Measurements from ENCODE around the gene APPL2. TPM values are rescaled to one million over a fixed set of nuclear protein-coding genes. Genes with fewer than 3 reads are reported as not detected.

The APPL2 gene
- total RNA-seq, 1 donor from 2014 or later = 47.5 TPM

DNA sequence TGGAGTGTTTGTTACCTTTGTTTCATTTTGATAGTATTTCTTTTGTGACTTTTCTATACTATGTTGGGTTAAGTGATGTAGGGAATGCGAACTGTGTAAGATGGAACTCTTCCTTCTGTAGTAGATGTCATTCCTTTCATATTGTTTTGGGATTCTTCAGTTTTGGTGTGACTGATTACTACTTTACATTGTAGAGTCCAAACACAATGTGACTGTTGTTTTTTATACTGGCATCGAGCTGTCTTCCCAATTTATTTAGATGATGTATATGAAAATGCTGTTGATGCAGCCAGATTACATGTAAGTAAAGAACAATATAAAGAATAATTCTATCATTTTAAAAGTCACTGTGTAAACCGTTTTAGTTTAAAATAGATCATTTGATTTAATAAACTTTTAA lies 93.7 kb downstream of the APPL2 start:
- peaks cover 34% of the 10 kb centered on the region for H3K36me3 Mint-ChIP-seq (ENCODE audit: low read depth)

DNA sequence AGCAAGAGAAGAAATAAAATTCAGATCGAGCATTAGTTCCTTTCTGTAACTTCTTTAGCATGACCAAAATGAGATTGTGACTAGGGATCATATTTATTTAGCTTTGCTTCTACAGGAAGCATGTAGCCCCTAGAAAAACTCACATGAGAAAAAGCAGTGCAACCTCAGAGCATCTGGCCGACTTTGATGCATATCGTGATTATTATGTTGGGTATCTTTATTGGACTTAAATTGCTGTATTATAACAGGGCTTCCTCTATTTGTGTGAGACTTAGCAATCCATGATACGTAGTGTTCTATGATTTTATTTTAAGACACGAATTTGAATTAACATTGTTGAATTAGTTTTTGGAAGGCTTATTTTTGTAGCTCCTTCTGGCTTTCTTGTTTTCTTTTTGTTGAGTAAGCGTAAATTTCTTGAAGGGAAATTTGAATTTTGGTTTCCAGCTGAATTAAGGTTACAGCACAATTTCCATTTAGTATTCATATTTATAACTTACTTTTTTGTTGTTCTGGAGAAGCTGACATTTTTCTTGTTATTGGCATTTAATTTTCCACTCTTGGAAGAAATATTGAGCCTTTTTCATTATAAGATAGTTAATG lies 94.6 kb downstream of the APPL2 start:
- TF ChIP-seq, protein P1, sequence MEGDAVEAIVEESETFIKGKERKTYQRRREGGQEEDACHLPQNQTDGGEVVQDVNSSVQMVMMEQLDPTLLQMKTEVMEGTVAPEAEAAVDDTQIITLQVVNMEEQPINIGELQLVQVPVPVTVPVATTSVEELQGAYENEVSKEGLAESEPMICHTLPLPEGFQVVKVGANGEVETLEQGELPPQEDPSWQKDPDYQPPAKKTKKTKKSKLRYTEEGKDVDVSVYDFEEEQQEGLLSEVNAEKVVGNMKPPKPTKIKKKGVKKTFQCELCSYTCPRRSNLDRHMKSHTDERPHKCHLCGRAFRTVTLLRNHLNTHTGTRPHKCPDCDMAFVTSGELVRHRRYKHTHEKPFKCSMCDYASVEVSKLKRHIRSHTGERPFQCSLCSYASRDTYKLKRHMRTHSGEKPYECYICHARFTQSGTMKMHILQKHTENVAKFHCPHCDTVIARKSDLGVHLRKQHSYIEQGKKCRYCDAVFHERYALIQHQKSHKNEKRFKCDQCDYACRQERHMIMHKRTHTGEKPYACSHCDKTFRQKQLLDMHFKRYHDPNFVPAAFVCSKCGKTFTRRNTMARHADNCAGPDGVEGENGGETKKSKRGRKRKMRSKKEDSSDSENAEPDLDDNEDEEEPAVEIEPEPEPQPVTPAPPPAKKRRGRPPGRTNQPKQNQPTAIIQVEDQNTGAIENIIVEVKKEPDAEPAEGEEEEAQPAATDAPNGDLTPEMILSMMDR (IDR thresholded peaks at IDR 0.05) = no peak
- H3K4me1 Mint-ChIP-seq (ENCODE audit: low read depth) = peaks cover 31% of the 10 kb centered on the region
- no peaks in the 10 kb centered on the region for H3K27me3 Mint-ChIP-seq (ENCODE audit: low read depth)
- peaks cover 30% of the 10 kb centered on the region for H3K36me3 Mint-ChIP-seq (ENCODE audit: low read depth)
- H3K27ac Mint-ChIP-seq (ENCODE audit: unreplicated experiment) = no peak overlapping the region
- DNase-seq (ENCODE audit: low spot score) = no peak
- no peaks in the 10 kb centered on the region for H3K9me3 Mint-ChIP-seq (ENCODE audit: low read depth)
- H3K4me3 Mint-ChIP-seq (ENCODE audit: unreplicated experiment) = no peak overlapping the region

More for the DNA sequence above, 93.7 kb downstream of the APPL2 start:
- H3K9me3 Mint-ChIP-seq (ENCODE audit: low read depth) = no peaks in the 10 kb centered on the region
- H3K27ac Mint-ChIP-seq (ENCODE audit: unreplicated experiment) = no peak overlapping the region
- peaks cover 23% of the 10 kb centered on the region for H3K4me1 Mint-ChIP-seq (ENCODE audit: low read depth)
- H3K4me3 Mint-ChIP-seq (ENCODE audit: unreplicated experiment) = no peak overlapping the region
- no peaks in the 10 kb centered on the region for H3K27me3 Mint-ChIP-seq (ENCODE audit: low read depth)
- no peak for DNase-seq (ENCODE audit: low spot score)
- TF ChIP-seq, protein P1 (IDR thresholded peaks at IDR 0.05) = no peak

DNA sequence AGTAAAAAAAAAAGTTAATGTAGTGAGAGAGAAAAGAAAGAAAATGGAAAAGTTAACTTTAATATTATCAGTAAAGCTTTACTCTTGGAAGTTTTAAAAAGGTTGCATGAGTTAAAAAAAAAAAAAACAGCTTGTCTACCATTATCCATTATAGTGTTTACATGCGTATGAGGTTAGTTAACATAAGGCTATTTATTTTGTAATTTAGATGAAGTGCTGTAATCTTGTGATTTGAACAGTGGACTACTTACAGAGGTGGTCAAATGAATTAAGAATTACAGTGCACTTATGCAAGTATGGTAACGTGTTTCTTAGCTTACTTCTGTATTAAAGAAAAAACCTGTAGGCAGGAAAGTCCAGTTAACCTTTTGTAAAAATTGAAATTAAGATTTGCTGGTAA lies 97.7 kb downstream of the APPL2 start:
- TF ChIP-seq, protein P1 (IDR thresholded peaks at IDR 0.05) = no peak
- no peaks in the 10 kb centered on the region for H3K27me3 Mint-ChIP-seq (ENCODE audit: low read depth)
- H3K27ac Mint-ChIP-seq (ENCODE audit: unreplicated experiment) = no peak overlapping the region
- H3K4me1 Mint-ChIP-seq (ENCODE audit: low read depth) = peaks cover 34% of the 10 kb centered on the region
- peaks cover 4% of the 10 kb centered on the region for H3K9me3 Mint-ChIP-seq (ENCODE audit: low read depth)
- no peak overlapping the region for H3K4me3 Mint-ChIP-seq (ENCODE audit: unreplicated experiment)
- peaks cover 36% of the 10 kb centered on the region for H3K36me3 Mint-ChIP-seq (ENCODE audit: low read depth)
- DNase-seq (ENCODE audit: low spot score) = no peak

Other genes with a start within 250 kb of the APPL2 start
- 11.1 to 11.8 TPM (median 11.5 TPM) in 3 replicates for gene NOPCHAP1, start 249.9 kb downstream of the APPL2 start, total RNA-seq
- 87.2 to 158 TPM (median 153 TPM) in 3 replicates for gene ALDH1L2, start 151.7 kb downstream of the APPL2 start, total RNA-seq
- gene WASHC4, start 128.4 kb downstream of the APPL2 start, total RNA-seq = 55.8 to 57.7 TPM (median 56.0 TPM) in 3 replicates
- gene C12orf75, start 94.5 kb upstream of the APPL2 start, total RNA-seq = 189 to 310 TPM (median 286 TPM) in 3 replicates

Measured in chondrocyte (in vitro differentiated cells).